ENCODE measurements around the gene ADCY2. TPM values are rescaled to one million over a fixed set of nuclear protein-coding genes. Genes with fewer than 3 reads are reported as not detected.

ADCY2 gene
- total RNA-seq, 1 donor from 2014 or later: 1.5 TPM

- no peak for DNase-seq (ENCODE audit: low spot score)
- H3K36me3 Mint-ChIP-seq (ENCODE audit: low read depth, unreplicated experiment): no peaks in the 10 kb centered on the region
- TF ChIP-seq CTCF (IDR thresholded peaks at IDR 0.05; ENCODE audit: unreplicated experiment): no peak
- no peak overlapping the region for H3K4me3 Mint-ChIP-seq (ENCODE audit: unreplicated experiment)
- H3K4me1 Mint-ChIP-seq (ENCODE audit: unreplicated experiment): no peaks in the 10 kb centered on the region
- H3K27me3 Mint-ChIP-seq (ENCODE audit: unreplicated experiment): peaks cover 1% of the 10 kb centered on the region
- no peaks in the 10 kb centered on the region for H3K9me3 Mint-ChIP-seq (ENCODE audit: unreplicated experiment)
- no peak overlapping the region for H3K27ac Mint-ChIP-seq (ENCODE audit: unreplicated experiment)
These were observed 321.8 kb downstream of the ADCY2 start for GRCh38 chr5:7717691-7718090.

- Mint-ChIP-seq H3K4me3 (ENCODE audit: unreplicated experiment) (no peak overlapping the region), H3K27ac (ENCODE audit: unreplicated experiment) (no peak overlapping the region), H3K4me1 (ENCODE audit: unreplicated experiment) (no peaks in the 10 kb centered on the region), H3K9me3 (ENCODE audit: unreplicated experiment) (no peaks in the 10 kb centered on the region), H3K36me3 (ENCODE audit: low read depth, unreplicated experiment) (no peaks in the 10 kb centered on the region), H3K27me3 (ENCODE audit: unreplicated experiment) (no peaks in the 10 kb centered on the region)
- no peak for DNase-seq (ENCODE audit: low spot score)
- no peak for TF ChIP-seq CTCF (IDR thresholded peaks at IDR 0.05; ENCODE audit: unreplicated experiment)
These were observed 332.1 kb downstream of the ADCY2 start for GRCh38 chr5:7728076-7728475.

- H3K36me3 Mint-ChIP-seq (ENCODE audit: low read depth, unreplicated experiment): no peaks in the 10 kb centered on the region
- no peak overlapping the region for H3K27ac Mint-ChIP-seq (ENCODE audit: unreplicated experiment)
- DNase-seq (ENCODE audit: low spot score): no peak
- peaks cover 3% of the 10 kb centered on the region for H3K27me3 Mint-ChIP-seq (ENCODE audit: unreplicated experiment)
- H3K4me3 Mint-ChIP-seq (ENCODE audit: unreplicated experiment): no peak overlapping the region
- peaks cover 2% of the 10 kb centered on the region for H3K4me1 Mint-ChIP-seq (ENCODE audit: unreplicated experiment)
- no peak for TF ChIP-seq CTCF (IDR thresholded peaks at IDR 0.05; ENCODE audit: unreplicated experiment)
- no peaks in the 10 kb centered on the region for H3K9me3 Mint-ChIP-seq (ENCODE audit: unreplicated experiment)
These were observed 345.6 kb downstream of the ADCY2 start for GRCh38 chr5:7741415-7742065.

GRCh38 chr5:7742241-7742656 lies 346.3 kb downstream of the ADCY2 start:
- Mint-ChIP-seq H3K9me3 (ENCODE audit: unreplicated experiment) (no peaks in the 10 kb centered on the region), H3K4me1 (ENCODE audit: unreplicated experiment) (peaks cover 2% of the 10 kb centered on the region), H3K4me3 (ENCODE audit: unreplicated experiment) (no peak overlapping the region), H3K27me3 (ENCODE audit: unreplicated experiment) (peaks cover 3% of the 10 kb centered on the region), H3K27ac (ENCODE audit: unreplicated experiment) (no peak overlapping the region), H3K36me3 (ENCODE audit: low read depth, unreplicated experiment) (no peaks in the 10 kb centered on the region)
- TF ChIP-seq CTCF (IDR thresholded peaks at IDR 0.05; ENCODE audit: unreplicated experiment): no peak
- no peak for DNase-seq (ENCODE audit: low spot score)

GRCh38 chr5:7745882-7746610 lies 350.1 kb downstream of the ADCY2 start:
- H3K27ac Mint-ChIP-seq (ENCODE audit: unreplicated experiment): no peak overlapping the region
- H3K4me1 Mint-ChIP-seq (ENCODE audit: unreplicated experiment): peaks cover 2% of the 10 kb centered on the region
- H3K9me3 Mint-ChIP-seq (ENCODE audit: unreplicated experiment): no peaks in the 10 kb centered on the region
- peaks cover 3% of the 10 kb centered on the region for H3K27me3 Mint-ChIP-seq (ENCODE audit: unreplicated experiment)
- H3K4me3 Mint-ChIP-seq (ENCODE audit: unreplicated experiment): peak overlapping the region; percentile 26
- TF ChIP-seq CTCF (IDR thresholded peaks at IDR 0.05; ENCODE audit: unreplicated experiment): peak; percentile 96
- DNase-seq (ENCODE audit: low spot score): peak; percentile 81
- H3K36me3 Mint-ChIP-seq (ENCODE audit: low read depth, unreplicated experiment): no peaks in the 10 kb centered on the region

Data from endothelial cell (in vitro differentiated cells).